A673 (cell line): ENCODE results near the gene NAGK.
"Not testable (repeated sequence)": the region's sequence is repeated elsewhere in the genome, so short reads cannot be mapped to it uniquely, and the experiment has no call there.

Source experiments
- EZH2 ChIP-seq: fragments of 200-600 bp; sonication (generic); IDR thresholded peaks from 2 replicates; pipeline ENCODE4 v1.6.1; 2017; ENCODE audit warnings: borderline replicate concordance, low read depth, mild to moderate bottlenecking, mixed read lengths, antibody characterized with exemption, low read length; ENCODE audit not compliant: poor library complexity, severe bottlenecking
- TF ChIP-seq, protein P1 (sequence below): fragments of 300-800, 200-600 bp; sonication (generic); conservative IDR thresholded peaks from 2 replicates; pipeline ENCODE4 v1.5.1; 2017; ENCODE audit warnings: low read depth, mild to moderate bottlenecking, antibody characterized with exemption, low read length, moderate library complexity, mixed read lengths

DNA sequence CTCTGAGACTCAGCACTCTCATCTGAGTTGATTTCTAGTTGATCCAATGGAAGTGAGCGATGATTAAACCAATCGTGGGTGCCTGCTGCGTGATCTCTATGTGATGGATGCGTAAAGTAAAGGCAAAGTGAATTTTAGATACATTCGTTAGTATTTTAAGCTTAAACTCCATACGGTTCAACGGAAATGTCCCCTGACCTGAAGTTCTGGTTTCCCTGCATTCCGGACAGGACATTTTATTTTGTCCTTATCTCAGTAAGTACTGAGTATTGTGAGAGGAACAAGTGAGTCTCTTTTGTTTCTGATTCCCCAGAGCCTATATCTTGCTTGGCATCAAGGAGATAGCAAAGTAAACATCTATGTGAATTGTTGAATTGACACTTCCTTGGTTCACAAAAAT lies 32.2 kb upstream of the NAGK start:
- not testable (repeated sequence) for TF ChIP-seq EZH2
- TF ChIP-seq, protein P1, sequence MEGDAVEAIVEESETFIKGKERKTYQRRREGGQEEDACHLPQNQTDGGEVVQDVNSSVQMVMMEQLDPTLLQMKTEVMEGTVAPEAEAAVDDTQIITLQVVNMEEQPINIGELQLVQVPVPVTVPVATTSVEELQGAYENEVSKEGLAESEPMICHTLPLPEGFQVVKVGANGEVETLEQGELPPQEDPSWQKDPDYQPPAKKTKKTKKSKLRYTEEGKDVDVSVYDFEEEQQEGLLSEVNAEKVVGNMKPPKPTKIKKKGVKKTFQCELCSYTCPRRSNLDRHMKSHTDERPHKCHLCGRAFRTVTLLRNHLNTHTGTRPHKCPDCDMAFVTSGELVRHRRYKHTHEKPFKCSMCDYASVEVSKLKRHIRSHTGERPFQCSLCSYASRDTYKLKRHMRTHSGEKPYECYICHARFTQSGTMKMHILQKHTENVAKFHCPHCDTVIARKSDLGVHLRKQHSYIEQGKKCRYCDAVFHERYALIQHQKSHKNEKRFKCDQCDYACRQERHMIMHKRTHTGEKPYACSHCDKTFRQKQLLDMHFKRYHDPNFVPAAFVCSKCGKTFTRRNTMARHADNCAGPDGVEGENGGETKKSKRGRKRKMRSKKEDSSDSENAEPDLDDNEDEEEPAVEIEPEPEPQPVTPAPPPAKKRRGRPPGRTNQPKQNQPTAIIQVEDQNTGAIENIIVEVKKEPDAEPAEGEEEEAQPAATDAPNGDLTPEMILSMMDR: not testable (repeated sequence)
